Measurements from ENCODE around the gene BAD. TPM values are rescaled to one million over a fixed set of nuclear protein-coding genes. Genes with fewer than 3 reads are reported as not detected.

BAD gene
- total and polyA plus RNA-seq, 10 of the 15 experiments (the other 5 are each of a cell fraction or from before 2014, with no cell fraction given): 1.5 to 67.2 (median 39.6) TPM

GRCh38 chr11:64284048-64284961 is at the start of gene BAD (continued):
- TF ChIP-seq USF2 (IDR thresholded peaks at IDR 0.05; ENCODE audit: borderline replicate concordance, low read depth, low read length) (no peak), POLR2A (IDR thresholded peaks at IDR 0.05; ENCODE audit: low read depth, low read length) (peak; percentile 78), IKZF2 (IDR thresholded peaks at IDR 0.05) (no peak; a peak in 2 of 4 replicates), NFYB (IDR thresholded peaks at IDR 0.05; ENCODE audit: insufficient read depth, low read depth, low read length) (peak; percentile 56; the same call in 1 of the 2 replicates), RUNX3 (IDR thresholded peaks at IDR 0.05; ENCODE audit: low read length) (no peak), IRF4 (IDR thresholded peaks at IDR 0.05; ENCODE audit: low read depth, low read length) (no peak), SIX5 (IDR thresholded peaks at IDR 0.05; ENCODE audit: low read depth, low read length, severe bottlenecking) (no peak), TCF12 (IDR thresholded peaks at IDR 0.05; ENCODE audit: low read depth, low read length) (no peak), E2F8 (IDR thresholded peaks at IDR 0.05; ENCODE audit: low read depth, partially characterized antibody) (no peak), NR2F1 (conservative IDR thresholded peaks at IDR 0.05) (peak; percentile 79), STAT1 (conservative IDR thresholded peaks at IDR 0.05) (no peak), JUND (IDR thresholded peaks at IDR 0.05; ENCODE audit: low read depth, low read length) (no peak), BCL11A (IDR thresholded peaks at IDR 0.05; ENCODE audit: low read depth, low read length) (no peak), SMARCA5 (IDR thresholded peaks at IDR 0.05) (no peak), CBX5 (IDR thresholded peaks at IDR 0.05; ENCODE audit: low read depth) (no peak), BHLHE40 (IDR thresholded peaks at IDR 0.05; ENCODE audit: borderline replicate concordance in 1 of 2, low read depth in 2 of 2, low read length in 1 of 2) (peak; percentile 14 to 30; a peak in 1 of 4 replicates), CREB1 (IDR thresholded peaks at IDR 0.05; ENCODE audit: low read depth) (peak; percentile 91), ZNF24 (IDR thresholded peaks at IDR 0.05) (no peak), FOS (IDR thresholded peaks at IDR 0.05; ENCODE audit: borderline replicate concordance, extremely low read depth, insufficient read length) (no peak), CREM (IDR thresholded peaks at IDR 0.05; ENCODE audit: low read depth) (peak; percentile 85), ATF3 (IDR thresholded peaks at IDR 0.05; ENCODE audit: borderline replicate concordance, extremely low read depth, low read depth, low read length) (no peak), WRNIP1 (IDR thresholded peaks at IDR 0.05; ENCODE audit: borderline replicate concordance, low read depth, low read length) (no peak), POLR2AphosphoS2 (IDR thresholded peaks at IDR 0.05; ENCODE audit: low read depth, low read length) (peak; percentile 31; the same call in 1 of the 2 replicates), HDGF (IDR thresholded peaks at IDR 0.05) (0 out of 2 replicates have a peak, but pooled peaks have one; percentile 21), RELB (IDR thresholded peaks at IDR 0.05; ENCODE audit: low read depth) (no peak), SIN3A (IDR thresholded peaks at IDR 0.05; ENCODE audit: low read depth, low read length) (peak; percentile 60; the same call in 1 of the 2 replicates)
